IMR-90 (cell line): Measurements from ENCODE around the gene FOXK1. TPM values are rescaled to one million over a fixed set of nuclear protein-coding genes. Genes with fewer than 3 reads are reported as not detected.
A peak's percentile ranks its signal among the peaks of the same experiment; 100 is the strongest.

Source experiments
- ATAC-seq: fragments of 200-7000 bp; cut with Tn5 transposase; 2 replicates; pipeline ENCODE4 v1.9.1; 2020; ENCODE audit warnings: low read depth, mild to moderate bottlenecking, moderate library complexity
- BruUV-seq: library from RNA; stranded (reverse); fragments of 400-500 nt; replicated peaks from 2 replicates; lab custom pipeline; 2021; lab: Mats Ljungman, UMichigan
- CTCF ChIA-PET: fragments of 300-600 bp; formaldehyde crosslinking; extraction: SDS; loops from one replicate; lab custom pipeline; 2021; ENCODE audit warnings: antibody characterized with exemption; lab: Yijun Ruan, JAX
- POLR2A ChIA-PET: fragments of 300-600 bp; sonication (Branson Sonifier 250); formaldehyde crosslinking; loops from one replicate; lab custom pipeline; 2022; ENCODE audit warnings: antibody characterized with exemption; ENCODE audit not compliant: unreplicated experiment; lab: Charles Lee
- DNase-seq: peaks from one replicate; pipeline ENCODE4 v3.0.0; 2013
- H2AFZ ChIP-seq: replicated peaks from 2 replicates; pipeline ENCODE3; 2013; ENCODE audit warnings: low read length, mild to moderate bottlenecking; ENCODE audit not compliant: poor library complexity
- H2AK5ac ChIP-seq: 2 replicates; pipeline ENCODE4 v1.6.1; 2013; ENCODE audit warnings: low read depth, low read length, inconsistent platforms
- H2AK9ac ChIP-seq: replicated peaks from 2 replicates; pipeline ENCODE3; 2013; ENCODE audit warnings: mild to moderate bottlenecking, low read depth, low read length, moderate library complexity; ENCODE audit not compliant: poor library complexity
- H2BK120ac ChIP-seq: 2 replicates; pipeline ENCODE4 v1.6.1; 2013; ENCODE audit warnings: low read depth, low read length, inconsistent platforms
- H2BK15ac ChIP-seq: 3 replicates; pipeline ENCODE4 v1.6.1; 2013; ENCODE audit warnings: low read depth, low read length, inconsistent platforms
- H2BK20ac ChIP-seq: 2 replicates; pipeline ENCODE4 v1.6.1; 2013; ENCODE audit warnings: low read depth, mild to moderate bottlenecking, inconsistent platforms, low read length, moderate library complexity
- H2BK5ac ChIP-seq: 2 replicates; pipeline ENCODE4 v1.6.1; 2013; ENCODE audit warnings: mild to moderate bottlenecking, low read depth, low read length, inconsistent platforms; ENCODE audit not compliant: poor library complexity, severe bottlenecking
- H3K14ac ChIP-seq: replicated peaks from 2 replicates; pipeline ENCODE4 v1.6.1; 2013; ENCODE audit warnings: low read depth, low read length, inconsistent platforms
- H3K18ac ChIP-seq: 2 replicates; pipeline ENCODE4 v1.6.1; 2013; ENCODE audit warnings: low read depth, low read length, control low read depth
- H3K23ac ChIP-seq: 2 replicates; pipeline ENCODE4 v1.6.1; 2013; ENCODE audit warnings: low read depth, low read length, inconsistent platforms
- H3K27ac ChIP-seq: 2 replicates; pipeline ENCODE4 v1.5.1; 2013; ENCODE audit warnings: mild to moderate bottlenecking, control low read depth, low read length; ENCODE audit not compliant: insufficient read depth
- H3K27me3 ChIP-seq: 2 replicates; pipeline ENCODE4 v1.6.1; 2013; ENCODE audit warnings: low read length; ENCODE audit not compliant: control insufficient read depth, insufficient read depth
- H3K36me3 ChIP-seq: 2 replicates; pipeline ENCODE4 v1.6.1; 2013; ENCODE audit warnings: low read length, mixed read lengths; ENCODE audit not compliant: control insufficient read depth, insufficient read depth
- H3K4ac ChIP-seq: 2 replicates; pipeline ENCODE4 v1.6.1; 2013; ENCODE audit warnings: low read depth, low read length, inconsistent platforms
- H3K4me1 ChIP-seq: 2 replicates; pipeline ENCODE4 v1.6.1; 2013; ENCODE audit warnings: low read length, mixed read lengths; ENCODE audit not compliant: control insufficient read depth, insufficient read depth
- H3K4me2 ChIP-seq: 2 replicates; pipeline ENCODE4 v1.6.1; 2013; ENCODE audit warnings: low read depth, mild to moderate bottlenecking, control low read depth, low read length, moderate library complexity
- H3K4me3 ChIP-seq: 2 replicates; pipeline ENCODE4 v1.5.1; 2013; ENCODE audit warnings: low read depth, mild to moderate bottlenecking, control low read depth, low read length, moderate library complexity; ENCODE audit not compliant: insufficient read depth
- H3K56ac ChIP-seq: 2 replicates; pipeline ENCODE4 v1.6.1; 2013; ENCODE audit warnings: low read length, inconsistent platforms; ENCODE audit not compliant: insufficient read depth; ENCODE audit errors: extremely low read depth
- H3K79me1 ChIP-seq, 2 experiments: 2 replicates each; pipeline ENCODE4 v1.6.1; 2013; ENCODE audit warnings: low read length in 2 of 2, inconsistent platforms in 1 of 2, low read depth in 1 of 2
- H3K9ac ChIP-seq: 2 replicates; pipeline ENCODE4 v1.6.1; 2013; ENCODE audit warnings: low read depth, low read length, control low read depth
- H3K9me1 ChIP-seq: 2 replicates; pipeline ENCODE4 v1.6.1; 2013; ENCODE audit warnings: low read length, inconsistent platforms; ENCODE audit not compliant: insufficient read depth
- H3K9me3 ChIP-seq: 2 replicates; pipeline ENCODE4 v1.6.1; 2013; ENCODE audit warnings: low read length; ENCODE audit not compliant: control insufficient read depth, insufficient read depth
- H4K20me1 ChIP-seq: 2 replicates; pipeline ENCODE4 v1.6.1; 2013; ENCODE audit warnings: low read length, inconsistent platforms; ENCODE audit not compliant: insufficient read depth
- H4K5ac ChIP-seq: 2 replicates; pipeline ENCODE4 v1.6.1; 2013; ENCODE audit warnings: mild to moderate bottlenecking, low read depth, low read length, control low read depth
- H4K8ac ChIP-seq, 2 experiments: 2 replicates each; pipeline ENCODE4 v1.6.1; 2013; ENCODE audit warnings: low read depth in 2 of 2, low read length in 2 of 2, control low read depth in 1 of 2, inconsistent platforms in 1 of 2
- H4K91ac ChIP-seq: 2 replicates; pipeline ENCODE4 v1.6.1; 2013; ENCODE audit warnings: low read depth, low read length, inconsistent platforms; ENCODE audit not compliant: insufficient read depth
- BHLHE40 ChIP-seq: fragments of 150-350 bp; IDR thresholded peaks from 2 replicates; pipeline ENCODE4 v1.6.1; 2016; ENCODE audit warnings: mild to moderate bottlenecking, low read depth, low read length
- CEBPB ChIP-seq: IDR thresholded peaks from 2 replicates; pipeline ENCODE4 v1.6.1; 2012; ENCODE audit warnings: low read depth, low read length, improper control_type of control experiment
- CHD1 ChIP-seq: IDR thresholded peaks from 2 replicates; pipeline ENCODE4 v1.6.1; 2012; ENCODE audit warnings: low read depth, low read length, improper control_type of control experiment
- ELK1 ChIP-seq: fragments of 150-350 bp; IDR thresholded peaks from 2 replicates; pipeline ENCODE4 v1.6.1; 2016; ENCODE audit warnings: low read depth, mild to moderate bottlenecking, low read length, moderate library complexity, borderline replicate concordance
- FOS ChIP-seq: fragments of 150-350 bp; IDR thresholded peaks from 2 replicates; pipeline ENCODE4 v1.6.1; 2016; ENCODE audit warnings: low read depth, low read length
- MAFK ChIP-seq: IDR thresholded peaks from 2 replicates; pipeline ENCODE4 v1.6.1; 2012; ENCODE audit warnings: low read depth, low read length, improper control_type of control experiment
- SMC3 ChIP-seq: fragments of 150-350 bp; IDR thresholded peaks from 2 replicates; pipeline ENCODE4 v1.6.1; 2016; ENCODE audit warnings: low read depth, mild to moderate bottlenecking, antibody characterized with exemption, low read length, moderate library complexity
- USF2 ChIP-seq: fragments of 150-350 bp; IDR thresholded peaks from 2 replicates; pipeline ENCODE4 v1.6.1; 2017; ENCODE audit warnings: mild to moderate bottlenecking, antibody characterized with exemption, low read length, low read depth
- WGBS, 2 experiments: methylation state at CpG; one replicate each; pipeline versions ENCODE4 v1.1.5 to v1.1.7; 2013; ENCODE audit warnings: missing lambda C conversion rate in 2 of 2; ENCODE audit not compliant: insufficient read length in 1 of 2; ENCODE audit errors: extremely low coverage in 2 of 2; 5-methylcytosine and 5-hydroxymethylcytosine counted together
- dilution Hi-C: fragments of 300-500 bp; cut with HindIII; formaldehyde crosslinking; loops from one replicate; pipeline ENCODE4 v1.14.3; 2018; ENCODE audit warnings: low sequenced_read_pairs; ENCODE audit not compliant: unreplicated experiment
- in situ Hi-C: fragments of 300-500 bp; cut with MboI; formaldehyde crosslinking; loops from 3 replicates; pipeline ENCODE4 v1.14.3; 2019; ENCODE audit warnings: low sequenced_read_pairs, inconsistent platforms, mixed read lengths
- intact Hi-C: fragments of 100-400 bp; cut with micrococcal nuclease; formaldehyde crosslinking; loops from 2 replicates; pipeline ENCODE4 v1.10.0; 2022
- polyA plus RNA-seq, 3 experiments: library from polyadenylated mRNA; depleted of rRNA; stranded (reverse); fragments of >200 nt; gene quantifications; 2 replicates each; pipeline ENCODE4 v1.2.3, GENCODE V29; 2012; ENCODE audit warnings: low replicate concordance in 1 of 3
- total RNA-seq: library from RNA; depleted of rRNA; stranded (reverse); fragments of >200 nt; gene quantifications from 2 replicates; pipeline ENCODE4 v1.2.3, GENCODE V29; 2012
- TF ChIP-seq, protein P1 (sequence below): conservative IDR thresholded peaks from 2 replicates; pipeline ENCODE4 v1.5.1; 2012; ENCODE audit warnings: mild to moderate bottlenecking, low read depth, low read length, improper control_type of control experiment

Gene FOXK1
- total and polyA plus RNA-seq, 2 of the 4 experiments (the other 2 are of a cell fraction) = 4.3 to 8.8 TPM

GRCh38 chr7:4706384-4707216 is 24.5 kb downstream of the FOXK1 start (continued):
- TF ChIP-seq ELK1 (no peak), BHLHE40 (no peak)

- Histone ChIP-seq H3K4me1 (peaks cover 24% of the 10 kb centered on the region), H3K79me1 (peaks cover 35 to 95% of the 10 kb centered on the region in 2 experiments), H3K27me3 (no peaks in the 10 kb centered on the region), H2BK20ac (no peak overlapping the region), H3K27ac (no peak overlapping the region), H3K4me3 (no peak overlapping the region), H2AK5ac (peak overlapping the region; percentile 81), H4K5ac (no peak overlapping the region), H3K36me3 (peaks cover 9% of the 10 kb centered on the region), H3K4ac (peak overlapping the region; percentile 64), H2BK5ac (no peak overlapping the region), H3K56ac (no peak overlapping the region), H2BK15ac (no peak overlapping the region), H2BK120ac (no peak overlapping the region), H2AFZ (peak overlapping the region; percentile 40), H3K9me3 (no peaks in the 10 kb centered on the region), H3K23ac (peak overlapping the region; percentile 75; the same call in 1 of the 2 replicates), H3K14ac (no peak overlapping the region; the same call in 1 of the 2 replicates), H3K4me2 (no peak overlapping the region), H4K91ac (no peak overlapping the region), H3K18ac (no peak overlapping the region), H3K9me1 (peaks cover 33% of the 10 kb centered on the region), H2AK9ac (no peak overlapping the region), H4K20me1 (peaks cover 91% of the 10 kb centered on the region), H4K8ac (peak overlapping the region in 1 of 2 experiments; percentile 29; a peak in 1 of 4 replicates), H3K9ac (no peak overlapping the region)
- DNase-seq (no peak), ATAC-seq (0 out of 2 replicates have a peak, but pooled peaks have one; percentile 6)
- 57% methylated on average over 4 of the region's 22 CpGs; no CpG with 5 or more reads in 1 of the 2 experiments for WGBS, 2 experiments
- intact Hi-C loops = no loop called here
- dilution Hi-C loops = no loop called here
- in situ Hi-C loops = no loop called here
- no TSS peak for BruUV-seq
- ChIA-PET CTCF (no interaction called here), POLR2A (no interaction called here)
- no peak for TF ChIP-seq CHD1
- TF ChIP-seq ELK1 = no peak
- no peak for TF ChIP-seq FOS
- TF ChIP-seq MAFK = no peak
- TF ChIP-seq SMC3 = no peak
- TF ChIP-seq, protein P1, sequence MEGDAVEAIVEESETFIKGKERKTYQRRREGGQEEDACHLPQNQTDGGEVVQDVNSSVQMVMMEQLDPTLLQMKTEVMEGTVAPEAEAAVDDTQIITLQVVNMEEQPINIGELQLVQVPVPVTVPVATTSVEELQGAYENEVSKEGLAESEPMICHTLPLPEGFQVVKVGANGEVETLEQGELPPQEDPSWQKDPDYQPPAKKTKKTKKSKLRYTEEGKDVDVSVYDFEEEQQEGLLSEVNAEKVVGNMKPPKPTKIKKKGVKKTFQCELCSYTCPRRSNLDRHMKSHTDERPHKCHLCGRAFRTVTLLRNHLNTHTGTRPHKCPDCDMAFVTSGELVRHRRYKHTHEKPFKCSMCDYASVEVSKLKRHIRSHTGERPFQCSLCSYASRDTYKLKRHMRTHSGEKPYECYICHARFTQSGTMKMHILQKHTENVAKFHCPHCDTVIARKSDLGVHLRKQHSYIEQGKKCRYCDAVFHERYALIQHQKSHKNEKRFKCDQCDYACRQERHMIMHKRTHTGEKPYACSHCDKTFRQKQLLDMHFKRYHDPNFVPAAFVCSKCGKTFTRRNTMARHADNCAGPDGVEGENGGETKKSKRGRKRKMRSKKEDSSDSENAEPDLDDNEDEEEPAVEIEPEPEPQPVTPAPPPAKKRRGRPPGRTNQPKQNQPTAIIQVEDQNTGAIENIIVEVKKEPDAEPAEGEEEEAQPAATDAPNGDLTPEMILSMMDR = no peak
- no peak for TF ChIP-seq USF2
- no peak for TF ChIP-seq CEBPB
Observed at GRCh38 chr7:4707217-4707741, 25.2 kb downstream of the FOXK1 start.
